ENCODE data around the gene LAMA2.

LAMA2 gene

GRCh38 chr6:129317931-129318820 lies 435.2 kb downstream of the LAMA2 start:
- ATAC-seq (no peak), DNase-seq (no peak)
- Mint-ChIP-seq H3K27me3 (peaks cover 26% of the 10 kb centered on the region), H3K9me3 (no peaks in the 10 kb centered on the region), H3K4me1 (no peaks in the 10 kb centered on the region), H3K4me3 (no peak overlapping the region), H3K27ac (no peak overlapping the region), H3K36me3 (ENCODE audit: low read depth) (no peaks in the 10 kb centered on the region)

- ATAC-seq (no peak), DNase-seq (no peak)
- Mint-ChIP-seq H3K36me3 (ENCODE audit: low read depth) (no peaks in the 10 kb centered on the region), H3K4me3 (no peak overlapping the region), H3K4me1 (no peaks in the 10 kb centered on the region), H3K27me3 (peaks cover 21% of the 10 kb centered on the region), H3K9me3 (no peaks in the 10 kb centered on the region), H3K27ac (no peak overlapping the region)
Observed at GRCh38 chr6:129320892-129321291, 438.0 kb downstream of the LAMA2 start.

GRCh38 chr6:129321303-129321702 lies 438.4 kb downstream of the LAMA2 start:
- H3K4me1 Mint-ChIP-seq, result no peaks in the 10 kb centered on the region
- H3K9me3 Mint-ChIP-seq, result no peaks in the 10 kb centered on the region
- no peak overlapping the region for H3K27ac Mint-ChIP-seq
- H3K4me3 Mint-ChIP-seq, result no peak overlapping the region
- peaks cover 17% of the 10 kb centered on the region for H3K27me3 Mint-ChIP-seq
- no peaks in the 10 kb centered on the region for H3K36me3 Mint-ChIP-seq (ENCODE audit: low read depth)
- ATAC-seq, result no peak
- no peak for DNase-seq

GRCh38 chr6:129324345-129324744 lies 441.4 kb downstream of the LAMA2 start:
- DNase-seq (no peak), ATAC-seq (no peak)
- H3K36me3 Mint-ChIP-seq (ENCODE audit: low read depth), result no peaks in the 10 kb centered on the region
- H3K4me3 Mint-ChIP-seq, result no peak overlapping the region
- H3K9me3 Mint-ChIP-seq, result no peaks in the 10 kb centered on the region
- H3K27ac Mint-ChIP-seq, result no peak overlapping the region
- H3K4me1 Mint-ChIP-seq, result no peaks in the 10 kb centered on the region
- H3K27me3 Mint-ChIP-seq, result peaks cover 14% of the 10 kb centered on the region

DNA sequence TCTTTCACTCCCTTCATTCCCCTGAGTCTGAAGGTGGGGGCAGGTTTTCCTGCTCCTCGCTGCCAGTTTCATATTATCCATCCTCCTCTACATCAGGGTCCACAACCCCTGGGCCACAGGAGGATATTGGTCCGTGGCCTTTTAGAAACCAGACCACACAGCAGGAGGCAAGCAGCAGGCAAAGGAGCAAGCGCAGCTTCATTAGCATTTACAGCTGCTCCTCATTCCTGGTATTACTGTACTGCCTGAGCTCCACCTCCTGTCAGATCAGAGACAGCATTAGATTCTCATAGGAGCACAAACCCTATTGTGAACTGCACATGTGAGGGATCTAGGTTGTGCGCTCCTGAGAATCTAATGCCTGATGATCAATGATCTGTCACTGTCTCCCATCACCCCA lies 446.7 kb downstream of the LAMA2 start:
- Mint-ChIP-seq H3K27ac (no peak overlapping the region), H3K36me3 (ENCODE audit: low read depth) (no peaks in the 10 kb centered on the region), H3K9me3 (no peaks in the 10 kb centered on the region), H3K4me3 (no peak overlapping the region), H3K27me3 (peaks cover 12% of the 10 kb centered on the region), H3K4me1 (no peaks in the 10 kb centered on the region)
- DNase-seq (no peak), ATAC-seq (peak; percentile 24)

- DNase-seq (no peak), ATAC-seq (no peak)
- Mint-ChIP-seq H3K4me3 (no peak overlapping the region), H3K4me1 (no peaks in the 10 kb centered on the region), H3K9me3 (no peaks in the 10 kb centered on the region), H3K27me3 (peaks cover 14% of the 10 kb centered on the region), H3K27ac (no peak overlapping the region), H3K36me3 (ENCODE audit: low read depth) (no peaks in the 10 kb centered on the region)
Observed at GRCh38 chr6:129331450-129332138, 448.7 kb downstream of the LAMA2 start.

GRCh38 chr6:129335792-129336191 lies 452.9 kb downstream of the LAMA2 start:
- DNase-seq (no peak), ATAC-seq (no peak)
- no peaks in the 10 kb centered on the region for H3K9me3 Mint-ChIP-seq
- no peaks in the 10 kb centered on the region for H3K4me1 Mint-ChIP-seq
- H3K4me3 Mint-ChIP-seq, result no peak overlapping the region
- H3K27ac Mint-ChIP-seq, result no peak overlapping the region
- H3K27me3 Mint-ChIP-seq, result peaks cover 15% of the 10 kb centered on the region
- H3K36me3 Mint-ChIP-seq (ENCODE audit: low read depth), result peaks cover 2% of the 10 kb centered on the region

- no peak overlapping the region for H3K27ac Mint-ChIP-seq
- H3K4me1 Mint-ChIP-seq, result no peaks in the 10 kb centered on the region
- no peaks in the 10 kb centered on the region for H3K9me3 Mint-ChIP-seq
- DNase-seq, result no peak
- ATAC-seq, result peak; percentile 59
- H3K27me3 Mint-ChIP-seq, result peaks cover 17% of the 10 kb centered on the region
- H3K36me3 Mint-ChIP-seq (ENCODE audit: low read depth), result peaks cover 2% of the 10 kb centered on the region
- H3K4me3 Mint-ChIP-seq, result no peak overlapping the region
Observed at GRCh38 chr6:129338683-129339082, 455.7 kb downstream of the LAMA2 start.

GRCh38 chr6:129340983-129341382 lies 458.0 kb downstream of the LAMA2 start:
- no peaks in the 10 kb centered on the region for H3K4me1 Mint-ChIP-seq
- H3K9me3 Mint-ChIP-seq, result no peaks in the 10 kb centered on the region
- ATAC-seq (no peak), DNase-seq (no peak)
- H3K27me3 Mint-ChIP-seq, result peaks cover 25% of the 10 kb centered on the region
- peaks cover 2% of the 10 kb centered on the region for H3K36me3 Mint-ChIP-seq (ENCODE audit: low read depth)
- H3K4me3 Mint-ChIP-seq, result no peak overlapping the region
- H3K27ac Mint-ChIP-seq, result no peak overlapping the region

DNA sequence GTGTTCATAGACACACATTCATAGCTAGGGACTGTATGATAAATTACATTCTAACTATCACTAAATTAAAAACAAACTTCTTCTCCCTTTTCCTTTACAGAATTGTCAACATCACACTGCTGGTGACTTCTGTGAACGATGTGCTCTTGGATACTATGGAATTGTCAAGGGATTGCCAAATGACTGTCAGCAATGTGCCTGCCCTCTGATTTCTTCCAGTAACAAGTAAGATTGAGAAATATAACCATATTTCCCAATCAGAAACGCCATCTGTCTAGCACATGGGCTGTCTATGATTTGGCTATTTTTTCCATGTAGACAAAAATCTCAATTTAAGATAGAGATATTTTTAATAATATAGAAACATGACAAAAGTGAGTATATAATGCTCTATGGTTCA lies 459.3 kb downstream of the LAMA2 start:
- peaks cover 30% of the 10 kb centered on the region for H3K27me3 Mint-ChIP-seq
- H3K27ac Mint-ChIP-seq, result no peak overlapping the region
- H3K36me3 Mint-ChIP-seq (ENCODE audit: low read depth), result peaks cover 2% of the 10 kb centered on the region
- no peaks in the 10 kb centered on the region for H3K9me3 Mint-ChIP-seq
- no peak for DNase-seq
- H3K4me3 Mint-ChIP-seq, result no peak overlapping the region
- no peak for ATAC-seq
- no peaks in the 10 kb centered on the region for H3K4me1 Mint-ChIP-seq

DNA sequence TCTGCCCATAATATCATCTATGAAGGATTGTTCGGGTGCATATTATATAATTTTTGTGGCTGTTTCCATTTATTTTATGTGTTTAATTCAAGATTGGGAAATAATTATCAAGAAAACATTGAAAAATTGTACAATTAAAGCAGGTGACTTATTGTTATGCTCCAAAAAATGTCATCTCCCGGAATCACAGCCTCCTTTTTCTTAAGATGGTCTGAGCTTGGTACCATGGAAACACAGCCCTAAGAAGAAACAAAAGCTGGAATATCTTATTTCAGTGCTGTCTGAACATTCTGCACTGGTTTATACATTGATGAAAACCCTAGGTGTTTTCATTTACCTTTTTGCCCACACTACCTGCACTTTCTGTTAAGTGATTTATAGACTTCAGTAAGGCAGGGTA lies 459.9 kb downstream of the LAMA2 start:
- ATAC-seq, result no peak

GRCh38 chr6:129344379-129344778 lies 461.4 kb downstream of the LAMA2 start:
- Mint-ChIP-seq H3K27ac (no peak overlapping the region), H3K9me3 (no peaks in the 10 kb centered on the region), H3K27me3 (peaks cover 25% of the 10 kb centered on the region), H3K36me3 (ENCODE audit: low read depth) (peaks cover under 1% of the 10 kb centered on the region), H3K4me1 (no peaks in the 10 kb centered on the region), H3K4me3 (no peak overlapping the region)
- ATAC-seq, result no peak
- no peak for DNase-seq

More for the DNA sequence above, 459.9 kb downstream of the LAMA2 start:
- no peaks in the 10 kb centered on the region for H3K4me1 Mint-ChIP-seq
- no peak overlapping the region for H3K27ac Mint-ChIP-seq
- H3K9me3 Mint-ChIP-seq, result no peaks in the 10 kb centered on the region
- no peak overlapping the region for H3K4me3 Mint-ChIP-seq
- H3K36me3 Mint-ChIP-seq (ENCODE audit: low read depth), result peaks cover 2% of the 10 kb centered on the region
- DNase-seq, result no peak
- peaks cover 30% of the 10 kb centered on the region for H3K27me3 Mint-ChIP-seq

GRCh38 chr6:129345890-129346289 lies 463.0 kb downstream of the LAMA2 start:
- H3K9me3 Mint-ChIP-seq, result no peaks in the 10 kb centered on the region
- no peak overlapping the region for H3K27ac Mint-ChIP-seq
- ATAC-seq (no peak), DNase-seq (no peak)
- no peaks in the 10 kb centered on the region for H3K36me3 Mint-ChIP-seq (ENCODE audit: low read depth)
- H3K4me1 Mint-ChIP-seq, result no peaks in the 10 kb centered on the region
- H3K27me3 Mint-ChIP-seq, result peaks cover 17% of the 10 kb centered on the region
- H3K4me3 Mint-ChIP-seq, result no peak overlapping the region

- H3K4me3 Mint-ChIP-seq, result no peak overlapping the region
- H3K9me3 Mint-ChIP-seq, result no peaks in the 10 kb centered on the region
- no peak overlapping the region for H3K27ac Mint-ChIP-seq
- DNase-seq, result no peak
- no peaks in the 10 kb centered on the region for H3K4me1 Mint-ChIP-seq
- no peaks in the 10 kb centered on the region for H3K36me3 Mint-ChIP-seq (ENCODE audit: low read depth)
- no peak for ATAC-seq
- H3K27me3 Mint-ChIP-seq, result peaks cover 15% of the 10 kb centered on the region
Observed at GRCh38 chr6:129346964-129347363, 464.0 kb downstream of the LAMA2 start.

DNA sequence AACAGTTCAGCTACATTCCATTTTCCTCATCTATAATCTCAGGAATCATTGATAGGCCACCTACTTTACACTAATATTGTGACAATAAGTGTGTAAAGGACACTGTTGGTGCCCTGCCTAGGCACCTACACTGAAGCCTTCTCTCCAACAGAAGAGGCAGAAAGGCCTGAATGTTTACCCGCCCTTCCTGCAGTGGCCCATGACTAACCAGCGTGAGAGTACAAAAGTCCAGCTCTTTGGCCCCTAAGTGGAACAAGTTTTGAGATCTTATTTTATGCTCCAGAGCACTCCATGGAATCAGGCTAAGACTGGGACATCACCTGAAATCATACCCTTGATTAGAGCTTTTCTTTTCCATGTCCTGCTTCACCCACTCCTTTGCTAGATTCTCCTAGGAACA lies 467.3 kb downstream of the LAMA2 start:
- Mint-ChIP-seq H3K4me3 (no peak overlapping the region), H3K4me1 (no peaks in the 10 kb centered on the region), H3K9me3 (no peaks in the 10 kb centered on the region), H3K27ac (no peak overlapping the region), H3K36me3 (ENCODE audit: low read depth) (no peaks in the 10 kb centered on the region), H3K27me3 (peaks cover 7% of the 10 kb centered on the region)
- DNase-seq (no peak), ATAC-seq (no peak)

All from activated naive CD8-positive, alpha-beta T cell treated with anti-CD3 and anti-CD28 coated beads, Interleukin-2, amount 50 U/mL, for 24 hours (primary cell).